ENCODE measurements around the gene STK33.

Gene STK33

DNA sequence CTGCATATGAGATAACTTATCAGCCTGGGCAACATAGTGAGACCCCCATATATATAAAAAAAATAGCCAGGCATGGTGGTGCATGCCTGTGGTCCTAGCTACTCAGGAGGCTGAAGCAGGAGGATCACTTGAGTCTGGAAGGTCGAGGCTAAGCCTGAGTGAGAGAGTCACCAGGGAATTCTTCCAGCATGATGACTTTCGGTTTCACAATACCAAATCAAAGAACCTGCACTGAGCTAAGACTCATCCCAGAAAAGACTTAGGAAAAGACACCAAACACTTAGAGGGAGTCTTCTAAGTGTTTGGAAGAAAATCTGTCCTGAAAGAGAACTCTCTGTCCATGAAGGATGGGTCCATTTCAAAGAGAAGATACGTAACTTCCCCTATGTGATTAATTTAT is 12.7 kb downstream of the STK33 start:
- intact Hi-C loops (cut with DNase I; ENCODE audit: low total_unique reads): no loop called here
- Histone ChIP-seq H3K9me3 (peaks cover 0 to 7% (median 0%) of the 10 kb centered on the region in 3 donors), H3K4me3 (no peak overlapping the region), H3K27ac (no peak overlapping the region), H3K27me3 (peaks cover 0 to 2% of the 10 kb centered on the region in 2 donors), H3K36me3 (no peaks in the 10 kb centered on the region), H3K4me1 (no peaks in the 10 kb centered on the region)
- TF ChIP-seq, protein P1, sequence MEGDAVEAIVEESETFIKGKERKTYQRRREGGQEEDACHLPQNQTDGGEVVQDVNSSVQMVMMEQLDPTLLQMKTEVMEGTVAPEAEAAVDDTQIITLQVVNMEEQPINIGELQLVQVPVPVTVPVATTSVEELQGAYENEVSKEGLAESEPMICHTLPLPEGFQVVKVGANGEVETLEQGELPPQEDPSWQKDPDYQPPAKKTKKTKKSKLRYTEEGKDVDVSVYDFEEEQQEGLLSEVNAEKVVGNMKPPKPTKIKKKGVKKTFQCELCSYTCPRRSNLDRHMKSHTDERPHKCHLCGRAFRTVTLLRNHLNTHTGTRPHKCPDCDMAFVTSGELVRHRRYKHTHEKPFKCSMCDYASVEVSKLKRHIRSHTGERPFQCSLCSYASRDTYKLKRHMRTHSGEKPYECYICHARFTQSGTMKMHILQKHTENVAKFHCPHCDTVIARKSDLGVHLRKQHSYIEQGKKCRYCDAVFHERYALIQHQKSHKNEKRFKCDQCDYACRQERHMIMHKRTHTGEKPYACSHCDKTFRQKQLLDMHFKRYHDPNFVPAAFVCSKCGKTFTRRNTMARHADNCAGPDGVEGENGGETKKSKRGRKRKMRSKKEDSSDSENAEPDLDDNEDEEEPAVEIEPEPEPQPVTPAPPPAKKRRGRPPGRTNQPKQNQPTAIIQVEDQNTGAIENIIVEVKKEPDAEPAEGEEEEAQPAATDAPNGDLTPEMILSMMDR (IDR thresholded peaks at IDR 0.05): no peak
- no peak for DNase-seq

DNA sequence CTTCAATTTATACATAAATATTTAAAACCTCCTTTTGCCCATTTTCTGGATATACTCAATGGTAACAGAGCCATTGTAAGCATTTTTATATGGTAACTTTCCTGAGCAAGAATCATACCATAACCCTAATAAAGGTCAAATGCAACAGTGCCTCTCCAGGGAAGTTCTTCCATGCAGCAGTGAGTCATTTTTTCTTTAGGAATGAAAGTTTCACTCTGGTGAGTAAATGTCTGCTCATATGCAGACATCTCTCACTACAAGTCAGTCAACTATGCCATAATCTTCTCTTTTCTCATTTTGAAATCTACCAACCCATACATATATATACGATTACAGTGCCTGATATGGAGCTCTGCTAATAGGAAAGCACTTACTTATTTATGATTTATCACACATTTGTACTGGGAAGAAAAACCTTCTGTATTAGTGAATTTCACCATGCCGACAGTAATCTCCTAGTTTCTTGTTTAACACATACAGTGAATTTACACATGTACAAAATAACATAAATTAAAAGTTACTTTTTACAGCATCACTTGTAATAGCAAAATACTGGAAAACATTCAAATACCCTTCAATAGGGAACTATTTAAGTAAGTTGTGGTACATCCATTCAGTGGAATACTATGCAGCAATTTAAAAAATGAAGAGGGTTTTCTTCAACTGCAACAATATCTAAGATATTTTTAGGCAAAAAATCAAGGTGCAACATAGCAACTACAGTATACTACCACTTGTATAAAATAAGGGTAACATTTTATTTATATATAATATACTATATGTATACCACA is 16.0 kb downstream of the STK33 start:
- no peaks in the 10 kb centered on the region for H3K4me1 ChIP-seq
- H3K36me3 ChIP-seq: no peaks in the 10 kb centered on the region
- no peak overlapping the region for H3K27ac ChIP-seq
- H3K27me3 ChIP-seq: no peaks in the 10 kb centered on the region
- intact Hi-C loops (cut with DNase I; ENCODE audit: low total_unique reads): no loop called here
- peaks cover 0 to 7% (median 0%) of the 10 kb centered on the region in 3 donors for H3K9me3 ChIP-seq
- H3K4me3 ChIP-seq: no peak overlapping the region
- no peak for DNase-seq
- TF ChIP-seq, protein P1 (IDR thresholded peaks at IDR 0.05): no peak

DNA sequence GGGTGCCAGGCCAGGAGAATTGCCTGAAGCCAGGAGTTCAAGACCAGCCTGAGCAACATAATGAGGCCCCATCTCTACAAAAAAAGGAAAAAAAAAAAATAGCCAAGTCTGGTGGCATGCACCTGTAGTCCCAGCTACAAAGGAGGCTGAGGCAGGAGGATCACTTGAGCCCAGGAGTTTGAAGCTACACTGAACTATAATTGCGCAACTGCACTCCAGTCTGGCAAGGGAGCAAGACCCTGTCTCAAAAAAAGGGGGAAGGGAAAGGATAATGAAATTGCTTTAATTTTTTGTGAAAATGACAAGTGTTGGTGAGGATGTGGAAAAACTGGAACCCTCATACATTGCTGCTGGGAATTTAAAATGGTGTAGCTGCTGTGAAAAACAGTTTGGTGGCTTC is 19.2 kb downstream of the STK33 start:
- H3K36me3 ChIP-seq: no peaks in the 10 kb centered on the region
- intact Hi-C loops (cut with DNase I; ENCODE audit: low total_unique reads): no loop called here
- TF ChIP-seq, protein P1 (IDR thresholded peaks at IDR 0.05): no peak
- H3K27ac ChIP-seq: no peak overlapping the region
- DNase-seq: no peak
- H3K4me3 ChIP-seq: no peak overlapping the region
- peaks cover 0 to 8% of the 10 kb centered on the region in 2 donors for H3K27me3 ChIP-seq
- H3K9me3 ChIP-seq: peaks cover 0 to 7% (median 0%) of the 10 kb centered on the region in 3 donors
- H3K4me1 ChIP-seq: no peaks in the 10 kb centered on the region

DNA sequence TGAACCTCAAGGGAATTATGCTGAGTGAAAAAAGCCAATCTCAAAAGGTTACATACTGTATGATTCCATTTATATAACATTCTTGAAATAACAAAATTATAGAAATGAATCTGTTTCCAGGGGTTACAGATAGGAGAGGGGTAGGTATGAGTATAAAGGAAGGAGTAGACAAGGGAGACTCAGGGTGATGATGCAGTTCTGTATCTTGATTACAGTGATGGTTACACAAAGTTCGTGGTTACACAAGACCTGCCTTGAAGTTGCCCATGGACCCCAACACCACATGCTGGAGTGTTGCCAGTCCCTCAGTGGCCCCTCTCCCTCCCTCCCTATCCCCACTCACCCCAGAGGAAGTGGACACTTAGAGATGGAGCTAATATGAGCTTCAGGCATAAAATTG is 20.3 kb downstream of the STK33 start:
- peaks cover 0 to 8% of the 10 kb centered on the region in 2 donors for H3K27me3 ChIP-seq
- H3K27ac ChIP-seq: no peak overlapping the region
- peaks cover 0 to 7% (median 0%) of the 10 kb centered on the region in 3 donors for H3K9me3 ChIP-seq
- no peak for DNase-seq
- intact Hi-C loops (cut with DNase I; ENCODE audit: low total_unique reads): no loop called here
- TF ChIP-seq, protein P1 (IDR thresholded peaks at IDR 0.05): no peak
- no peaks in the 10 kb centered on the region for H3K36me3 ChIP-seq
- H3K4me3 ChIP-seq: no peak overlapping the region
- no peaks in the 10 kb centered on the region for H3K4me1 ChIP-seq

DNA sequence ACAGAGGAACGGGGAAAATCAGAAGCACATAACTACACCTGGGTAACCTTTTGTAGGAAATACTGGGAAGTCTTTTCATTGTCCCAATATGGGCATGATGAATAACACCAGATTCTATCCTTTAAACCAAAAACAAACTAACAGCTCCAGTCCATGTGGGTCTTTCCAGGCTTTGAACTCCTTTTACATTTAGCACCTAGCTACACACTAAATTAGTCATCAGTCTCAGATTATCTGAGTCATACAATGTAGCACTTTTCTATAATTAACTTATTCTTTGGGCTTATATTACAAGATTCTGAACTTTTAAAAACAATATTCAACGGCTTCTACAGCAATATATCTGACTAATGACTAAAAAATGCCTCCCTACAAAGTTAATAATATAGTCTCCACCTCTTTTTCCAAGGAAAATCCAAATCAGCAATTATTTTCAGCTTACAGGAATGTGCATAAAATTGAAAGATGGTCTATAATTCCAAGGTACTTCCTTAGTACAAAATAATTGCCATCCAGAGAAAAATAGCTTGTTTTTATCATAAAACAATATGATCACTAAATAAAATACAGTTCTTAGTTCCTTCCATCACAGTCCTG is 26.3 kb downstream of the STK33 start:
- Histone ChIP-seq H3K27me3 (peaks cover 0 to 15% of the 10 kb centered on the region in 2 donors), H3K4me3 (no peak overlapping the region), H3K4me1 (no peaks in the 10 kb centered on the region), H3K27ac (no peak overlapping the region), H3K36me3 (no peaks in the 10 kb centered on the region), H3K9me3 (no peaks in the 10 kb centered on the region)
- intact Hi-C loops (cut with DNase I; ENCODE audit: low total_unique reads): loop anchor here (2.0 to 10.0 kb wide), 2 partner anchors 339 to 373 kb away; no protein-coding TSS in a partner anchor
- no peak for DNase-seq
- TF ChIP-seq, protein P1 (IDR thresholded peaks at IDR 0.05): no peak

All from tibial artery (tissue), 4 donors.